Measurements from ENCODE around the gene AIFM3. TPM values are rescaled to one million over a fixed set of nuclear protein-coding genes. Genes with fewer than 3 reads are reported as not detected.
A peak's percentile ranks its signal among the peaks of the same experiment; 100 is the strongest.
"Not testable (repeated sequence)": the region's sequence is repeated elsewhere in the genome, so short reads cannot be mapped to it uniquely, and the experiment has no call there.

Gene AIFM3
- total RNA-seq, 1 donor from 2014 or later, result 5.7 TPM

GRCh38 chr22:20933910-20934309 is 33.1 kb upstream of the AIFM3 start:
- peaks cover 30% of the 10 kb centered on the region for H3K4me1 ChIP-seq
- ATAC-seq (no peak), DNase-seq (no peak)
- no peak overlapping the region for H3K27ac ChIP-seq
- H3K4me3 ChIP-seq, result no peak overlapping the region
- H3K27me3 ChIP-seq, result no peaks in the 10 kb centered on the region
- intact Hi-C loops (cut with DNase I), result no loop called here
- H3K36me3 ChIP-seq, result peaks cover 36% of the 10 kb centered on the region
- H3K9me3 ChIP-seq, result no peaks in the 10 kb centered on the region
- TF ChIP-seq CTCF (IDR thresholded peaks at IDR 0.05), result no peak

- H3K9me3 ChIP-seq; H3K4me3 ChIP-seq; ATAC-seq; H3K27me3 ChIP-seq; H3K27ac ChIP-seq; intact Hi-C loops (cut with DNase I): not testable (repeated sequence)
- peaks cover 32% of the 10 kb centered on the region for H3K4me1 ChIP-seq
- peak; percentile 33 for DNase-seq
- peaks cover 36% of the 10 kb centered on the region for H3K36me3 ChIP-seq
Measured at GRCh38 chr22:20935049-20935448, 32.0 kb upstream of the AIFM3 start.

GRCh38 chr22:20935780-20936539 is 31.1 kb upstream of the AIFM3 start:
- peaks cover 41% of the 10 kb centered on the region for H3K4me1 ChIP-seq
- DNase-seq, result peak; percentile 12
- H3K27me3 ChIP-seq; H3K9me3 ChIP-seq; ATAC-seq; H3K4me3 ChIP-seq; H3K27ac ChIP-seq; intact Hi-C loops (cut with DNase I): not testable (repeated sequence)
- peaks cover 36% of the 10 kb centered on the region for H3K36me3 ChIP-seq

GRCh38 chr22:20937031-20937793 is 29.8 kb upstream of the AIFM3 start:
- H3K4me1 ChIP-seq, result peaks cover 43% of the 10 kb centered on the region
- no peak overlapping the region for H3K4me3 ChIP-seq
- ATAC-seq, result peak; percentile 95
- intact Hi-C loops (cut with DNase I), result no loop called here
- TF ChIP-seq CTCF (IDR thresholded peaks at IDR 0.05), result no peak
- H3K27me3 ChIP-seq, result no peaks in the 10 kb centered on the region
- no peaks in the 10 kb centered on the region for H3K9me3 ChIP-seq
- peak; percentile 63 for DNase-seq
- no peak overlapping the region for H3K27ac ChIP-seq
- peaks cover 36% of the 10 kb centered on the region for H3K36me3 ChIP-seq

GRCh38 chr22:20937794-20938671 is 29.0 kb upstream of the AIFM3 start:
- peaks cover 36% of the 10 kb centered on the region for H3K36me3 ChIP-seq
- H3K4me3 ChIP-seq, result no peak overlapping the region
- intact Hi-C loops (cut with DNase I), result no loop called here
- H3K27me3 ChIP-seq, result no peaks in the 10 kb centered on the region
- ATAC-seq, result no peak
- peak; percentile 3 for DNase-seq
- H3K27ac ChIP-seq, result peak overlapping the region; percentile 0
- no peaks in the 10 kb centered on the region for H3K9me3 ChIP-seq
- peaks cover 43% of the 10 kb centered on the region for H3K4me1 ChIP-seq
- no peak for TF ChIP-seq CTCF (IDR thresholded peaks at IDR 0.05)

- H3K4me3 ChIP-seq; H3K27ac ChIP-seq; ATAC-seq; H3K9me3 ChIP-seq; H3K27me3 ChIP-seq; intact Hi-C loops (cut with DNase I): not testable (repeated sequence)
- DNase-seq, result peak; percentile 19
- Histone ChIP-seq H3K4me1 (peaks cover 50% of the 10 kb centered on the region), H3K36me3 (peaks cover 29% of the 10 kb centered on the region)
Measured at GRCh38 chr22:20939457-20940185, 27.4 kb upstream of the AIFM3 start.
